Natural killer cell (primary cell): ENCODE results near the gene C1orf94. TPM values are rescaled to one million over a fixed set of nuclear protein-coding genes. Genes with fewer than 3 reads are reported as not detected.

Experiments used
- ATAC-seq, 3 donors: fragments of 150-1000 bp in 2 of 3; fragments of 200-7000 bp in 1 of 3; cut with Tn5 transposase; 1 replicate in 1 of 3; 2 replicates in 2 of 3; pipeline ENCODE4 v1.10.0; 2021; ENCODE audit warnings: mild to moderate bottlenecking in 2 of 3, moderate library complexity in 2 of 3
- DNase-seq, 2 donors: peaks; one replicate each; pipeline versions ENCODE4 v3.0.0 to v3.0.0-alpha.2; 2013 to 2021; ENCODE audit warnings: mixed read lengths in 1 of 2
- H3K27ac ChIP-seq: one replicate; pipeline ENCODE4 v1.5.1; 2013; ENCODE audit warnings: mild to moderate bottlenecking, low read length
- H3K27me3 ChIP-seq: one replicate; pipeline ENCODE4 v1.6.1; 2013; ENCODE audit warnings: low read length; ENCODE audit not compliant: control insufficient read depth, insufficient read depth
- H3K36me3 ChIP-seq: one replicate; pipeline ENCODE4 v1.6.1; 2013; ENCODE audit warnings: low read length; ENCODE audit not compliant: control insufficient read depth, insufficient read depth
- H3K4me1 ChIP-seq: one replicate; pipeline ENCODE4 v1.6.1; 2013; ENCODE audit warnings: low read length; ENCODE audit not compliant: control insufficient read depth, insufficient read depth
- H3K4me3 ChIP-seq: one replicate; pipeline ENCODE4 v1.5.1; 2013; ENCODE audit warnings: low read length
- H3K9me3 ChIP-seq: one replicate; pipeline ENCODE4 v1.6.1; 2013; ENCODE audit warnings: low read length; ENCODE audit not compliant: control insufficient read depth, insufficient read depth
- H3K27ac Mint-ChIP-seq, 2 donors: one replicate each; pipeline ENCODE4 v1.8.0; 2022; ENCODE audit warnings: mild to moderate bottlenecking in 2 of 2, mixed read lengths in 2 of 2, moderate library complexity in 1 of 2
- H3K27me3 Mint-ChIP-seq, 2 donors: one replicate each; pipeline ENCODE4 v1.8.0; 2022; ENCODE audit warnings: low read depth in 2 of 2, mixed read lengths in 2 of 2
- H3K36me3 Mint-ChIP-seq: one replicate; pipeline ENCODE4 v1.8.0; 2022; ENCODE audit warnings: mixed read lengths
- H3K4me1 Mint-ChIP-seq, 2 donors: one replicate each; pipeline ENCODE4 v1.8.0; 2022; ENCODE audit warnings: mixed read lengths in 2 of 2
- H3K4me3 Mint-ChIP-seq: one replicate; pipeline ENCODE4 v1.8.0; 2022; ENCODE audit warnings: mild to moderate bottlenecking, moderate library complexity, mixed read lengths
- H3K9me3 Mint-ChIP-seq, 2 donors: one replicate each; pipeline ENCODE4 v1.8.0; 2022; ENCODE audit warnings: mixed read lengths in 2 of 2
- WGBS: methylation state at CpG from one replicate; pipeline ENCODE4 v1.1.7; 2013; ENCODE audit warnings: missing lambda C conversion rate; ENCODE audit not compliant: insufficient coverage; 5-methylcytosine and 5-hydroxymethylcytosine counted together
- intact Hi-C: fragments of 100-400 bp; cut with micrococcal nuclease; formaldehyde crosslinking; loops from one replicate; pipeline ENCODE4 v1.14.2; 2022
- total RNA-seq, 4 donors: library from RNA; stranded (reverse); fragments of 120-200 nt in 1 of 4; gene quantifications; one replicate each; pipeline versions ENCODE4 v1.2.3 to v1.2.4, GENCODE V29; 2013 to 2022
- TF ChIP-seq, protein P1 (sequence below): fragments of 200-600 bp; IDR thresholded peaks from one replicate; pipeline ENCODE4 v1.8.0; 2022; ENCODE audit warnings: antibody characterized with exemption

The C1orf94 gene
- total RNA-seq, 3 donors from 2014 or later (not counting 1 experiment from before 2014, with no cell fraction given), result not detected

DNA sequence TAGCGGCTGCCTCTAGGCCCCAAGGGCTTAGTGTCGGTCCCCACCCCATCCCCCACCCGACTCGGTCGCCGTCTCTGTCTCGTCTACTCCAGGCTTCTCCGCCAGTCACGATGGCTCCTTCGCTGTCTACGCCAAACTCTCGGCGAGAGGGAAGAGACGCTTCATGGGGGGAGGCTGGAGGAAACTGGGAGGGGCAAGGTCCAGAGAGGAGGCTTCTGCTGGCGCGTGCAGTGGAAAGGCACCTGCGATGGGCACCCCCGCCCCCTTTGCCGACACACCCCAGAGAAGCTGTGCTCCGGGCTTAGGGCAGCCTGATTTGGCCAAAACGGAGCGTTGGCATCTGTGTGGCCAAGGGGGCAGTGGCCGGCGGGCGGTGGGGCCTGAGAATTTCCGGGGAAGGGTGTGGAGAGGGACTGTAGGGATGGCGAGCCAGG lies 10.5 kb upstream of the C1orf94 start:
- H3K4me3 ChIP-seq, result no peak overlapping the region
- no peaks in the 10 kb centered on the region for H3K9me3 ChIP-seq
- H3K27me3 ChIP-seq, result peaks cover 23% of the 10 kb centered on the region
- H3K27ac Mint-ChIP-seq, result no peak overlapping the region
- DNase-seq, result no peak
- no peak overlapping the region for H3K27ac ChIP-seq
- no peak for ATAC-seq
- H3K4me1 ChIP-seq, result peaks cover 6% of the 10 kb centered on the region
- H3K4me3 Mint-ChIP-seq, result no peak overlapping the region
- 8% methylated on average over 27 of the region's 27 CpGs for WGBS
- peaks cover 0 to 7% of the 10 kb centered on the region in 2 donors for H3K4me1 Mint-ChIP-seq
- TF ChIP-seq, protein P1, sequence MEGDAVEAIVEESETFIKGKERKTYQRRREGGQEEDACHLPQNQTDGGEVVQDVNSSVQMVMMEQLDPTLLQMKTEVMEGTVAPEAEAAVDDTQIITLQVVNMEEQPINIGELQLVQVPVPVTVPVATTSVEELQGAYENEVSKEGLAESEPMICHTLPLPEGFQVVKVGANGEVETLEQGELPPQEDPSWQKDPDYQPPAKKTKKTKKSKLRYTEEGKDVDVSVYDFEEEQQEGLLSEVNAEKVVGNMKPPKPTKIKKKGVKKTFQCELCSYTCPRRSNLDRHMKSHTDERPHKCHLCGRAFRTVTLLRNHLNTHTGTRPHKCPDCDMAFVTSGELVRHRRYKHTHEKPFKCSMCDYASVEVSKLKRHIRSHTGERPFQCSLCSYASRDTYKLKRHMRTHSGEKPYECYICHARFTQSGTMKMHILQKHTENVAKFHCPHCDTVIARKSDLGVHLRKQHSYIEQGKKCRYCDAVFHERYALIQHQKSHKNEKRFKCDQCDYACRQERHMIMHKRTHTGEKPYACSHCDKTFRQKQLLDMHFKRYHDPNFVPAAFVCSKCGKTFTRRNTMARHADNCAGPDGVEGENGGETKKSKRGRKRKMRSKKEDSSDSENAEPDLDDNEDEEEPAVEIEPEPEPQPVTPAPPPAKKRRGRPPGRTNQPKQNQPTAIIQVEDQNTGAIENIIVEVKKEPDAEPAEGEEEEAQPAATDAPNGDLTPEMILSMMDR, result no peak
- H3K27me3 Mint-ChIP-seq, result peaks cover 53 to 64% of the 10 kb centered on the region in 2 donors
- no peaks in the 10 kb centered on the region for H3K9me3 Mint-ChIP-seq
- H3K36me3 Mint-ChIP-seq, result no peaks in the 10 kb centered on the region
- intact Hi-C loops, result no loop called here
- no peaks in the 10 kb centered on the region for H3K36me3 ChIP-seq

DNA sequence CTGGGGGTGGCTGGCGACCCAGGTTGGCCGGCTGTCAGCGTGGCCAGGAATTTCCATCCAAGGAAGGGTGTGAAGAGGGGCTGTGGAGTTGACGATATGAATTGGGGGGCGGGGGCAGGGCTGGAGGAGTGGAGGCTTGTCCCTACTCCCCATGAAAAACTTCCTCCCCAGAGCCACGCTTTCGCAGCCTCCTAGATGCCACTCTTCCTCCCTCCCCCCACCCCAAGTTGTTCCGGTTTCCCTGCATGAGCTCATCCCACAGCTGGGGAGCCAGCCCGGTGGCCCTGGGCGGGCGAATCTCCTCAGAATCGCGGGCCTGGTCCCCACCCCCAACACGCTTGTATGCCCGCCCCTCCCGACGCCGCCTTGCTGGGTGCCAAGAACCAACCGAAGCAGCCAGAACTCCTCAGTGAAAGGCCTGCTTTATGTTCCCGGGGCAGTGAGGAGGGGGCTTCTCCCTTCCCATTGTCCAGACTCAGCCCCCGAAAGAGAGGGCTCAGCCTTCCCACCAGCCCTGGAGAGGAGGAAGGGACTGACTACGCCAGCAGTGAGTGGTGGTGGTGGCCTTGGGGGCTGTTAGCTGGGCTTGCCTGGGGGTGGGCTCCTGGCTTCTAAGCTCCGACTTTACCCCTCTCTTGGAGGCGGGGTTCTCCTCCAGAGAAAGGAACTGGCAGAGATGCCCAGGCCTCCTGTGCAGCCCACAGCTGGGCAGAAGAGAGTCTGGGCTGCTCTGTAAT lies 9.9 kb upstream of the C1orf94 start:
- no peak overlapping the region for H3K4me3 ChIP-seq
- no peak overlapping the region for H3K27ac ChIP-seq
- H3K4me1 ChIP-seq, result peaks cover 6% of the 10 kb centered on the region
- Mint-ChIP-seq H3K27me3 (peaks cover 51 to 58% of the 10 kb centered on the region in 2 donors), H3K27ac (no peak overlapping the region), H3K4me3 (no peak overlapping the region), H3K4me1 (peaks cover 0 to 7% of the 10 kb centered on the region in 2 donors), H3K36me3 (no peaks in the 10 kb centered on the region), H3K9me3 (no peaks in the 10 kb centered on the region)
- TF ChIP-seq, protein P1, result no peak
- no peaks in the 10 kb centered on the region for H3K36me3 ChIP-seq
- DNase-seq (no peak), ATAC-seq (no peak)
- WGBS, result 5% methylated on average over 22 of the region's 24 CpGs
- no peaks in the 10 kb centered on the region for H3K9me3 ChIP-seq
- intact Hi-C loops, result no loop called here
- H3K27me3 ChIP-seq, result peaks cover 23% of the 10 kb centered on the region

DNA sequence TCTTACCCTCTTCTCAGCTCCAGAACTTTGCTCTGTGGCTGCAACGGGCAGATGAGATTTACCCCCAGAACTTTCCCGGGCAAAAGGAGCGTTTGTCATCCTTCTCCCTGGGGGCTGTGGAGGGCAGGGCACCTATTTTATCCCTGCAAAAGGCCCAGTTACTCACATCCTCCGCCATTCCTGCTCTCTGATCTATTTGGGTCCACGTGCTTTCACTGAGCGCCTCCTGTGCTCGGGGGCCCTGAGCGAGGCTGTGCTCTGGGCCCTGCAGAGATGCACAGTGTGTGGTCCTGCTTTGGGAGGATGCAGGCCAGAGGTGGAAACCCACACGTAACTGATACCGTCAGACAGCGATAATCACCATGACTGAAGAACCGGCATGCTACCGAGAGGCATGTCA lies 9.3 kb upstream of the C1orf94 start:
- H3K9me3 Mint-ChIP-seq, result no peaks in the 10 kb centered on the region
- Histone ChIP-seq H3K4me3 (no peak overlapping the region), H3K27me3 (peaks cover 23% of the 10 kb centered on the region), H3K27ac (no peak overlapping the region), H3K9me3 (no peaks in the 10 kb centered on the region), H3K36me3 (no peaks in the 10 kb centered on the region), H3K4me1 (peaks cover 6% of the 10 kb centered on the region)
- ATAC-seq (no peak), DNase-seq (no peak)
- peaks cover 45 to 56% of the 10 kb centered on the region in 2 donors for H3K27me3 Mint-ChIP-seq
- no peak overlapping the region for H3K27ac Mint-ChIP-seq
- TF ChIP-seq, protein P1, result no peak
- peaks cover 0 to 7% of the 10 kb centered on the region in 2 donors for H3K4me1 Mint-ChIP-seq
- WGBS, result 42% methylated on average over 13 of the region's 13 CpGs
- intact Hi-C loops, result no loop called here
- no peak overlapping the region for H3K4me3 Mint-ChIP-seq
- no peaks in the 10 kb centered on the region for H3K36me3 Mint-ChIP-seq

DNA sequence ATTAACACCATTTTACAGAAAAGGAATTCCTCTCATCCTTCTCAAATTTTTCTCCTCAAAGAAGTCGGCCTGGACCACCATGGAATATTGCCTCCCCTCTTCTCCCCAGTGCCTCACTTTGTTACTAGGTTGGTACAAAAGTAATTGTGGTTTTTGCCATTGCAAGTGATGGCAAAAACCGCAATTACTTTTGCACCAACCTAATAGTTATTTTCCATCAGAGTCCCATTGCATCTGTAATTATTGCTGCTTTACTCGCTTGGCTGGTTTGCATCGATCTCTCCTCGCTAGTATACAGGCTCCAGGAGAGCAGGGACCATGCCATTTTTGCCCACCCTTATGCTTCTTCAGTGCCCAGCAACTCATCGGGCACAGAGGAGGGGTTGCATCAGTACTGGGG lies 963 bp upstream of the C1orf94 start:
- WGBS, result 90% methylated on average over 5 of the region's 6 CpGs
- no peak overlapping the region for H3K27ac Mint-ChIP-seq
- Histone ChIP-seq H3K4me3 (no peak overlapping the region), H3K27me3 (peaks cover 11% of the 10 kb centered on the region), H3K4me1 (no peaks in the 10 kb centered on the region), H3K36me3 (no peaks in the 10 kb centered on the region), H3K27ac (no peak overlapping the region), H3K9me3 (no peaks in the 10 kb centered on the region)
- no peaks in the 10 kb centered on the region for H3K4me1 Mint-ChIP-seq
- ATAC-seq (no peak), DNase-seq (no peak)
- intact Hi-C loops, result no loop called here
- TF ChIP-seq, protein P1, result no peak
- H3K27me3 Mint-ChIP-seq, result peaks cover 45 to 56% of the 10 kb centered on the region in 2 donors
- H3K36me3 Mint-ChIP-seq, result no peaks in the 10 kb centered on the region
- H3K4me3 Mint-ChIP-seq, result no peak overlapping the region
- H3K9me3 Mint-ChIP-seq, result no peaks in the 10 kb centered on the region
